Muscle of leg (tissue), 11 donors: ENCODE measurements around the gene VEGFA. TPM values are rescaled to one million over a fixed set of nuclear protein-coding genes. Genes with fewer than 3 reads are reported as not detected.

Experiments used
- DNase-seq: peaks from one replicate; pipeline ENCODE4 v3.0.0; 2013
- H3K27ac ChIP-seq: one replicate; pipeline ENCODE4 v1.5.1; 2013; ENCODE audit warnings: mild to moderate bottlenecking, low read length, control low read depth
- H3K27me3 ChIP-seq: one replicate; pipeline ENCODE4 v1.6.1; 2013; ENCODE audit warnings: low read length; ENCODE audit not compliant: control insufficient read depth, insufficient read depth
- H3K36me3 ChIP-seq: one replicate; pipeline ENCODE4 v1.6.1; 2013; ENCODE audit warnings: low read length; ENCODE audit not compliant: control insufficient read depth, insufficient read depth
- H3K4me1 ChIP-seq: one replicate; pipeline ENCODE4 v1.6.1; 2013; ENCODE audit warnings: low read length; ENCODE audit not compliant: control insufficient read depth, insufficient read depth
- H3K4me3 ChIP-seq: one replicate; pipeline ENCODE4 v1.5.1; 2013; ENCODE audit warnings: low read length, control low read depth
- H3K9me3 ChIP-seq: replicated peaks from 2 replicates; pipeline ENCODE4 v1.6.1; 2013; ENCODE audit warnings: low read depth, low read length; ENCODE audit not compliant: control insufficient read depth
- WGBS: methylation state at CpG from one replicate; pipeline ENCODE4 v1.1.5; 2013; ENCODE audit warnings: missing lambda C conversion rate; ENCODE audit not compliant: insufficient coverage; 5-methylcytosine and 5-hydroxymethylcytosine counted together
- polyA plus RNA-seq, 8 donors: library from polyadenylated mRNA; unstranded; fragments of 120-200 nt; gene quantifications; one replicate each; pipeline versions ENCODE4 v1.2.1 to v1.2.3, GENCODE V29; 2013; ENCODE audit warnings: inconsistent platforms in 1 of 8, low replicate concordance in 1 of 8; ENCODE audit not compliant: insufficient read length in 8 of 8, insufficient read depth in 1 of 8
- total RNA-seq: library from RNA; stranded (reverse); fragments of 120-200 nt; gene quantifications from one replicate; pipeline ENCODE4 v1.2.4, GENCODE V29; 2013

Gene VEGFA
- total and polyA plus RNA-seq, 9 donors: 59.4 to 89.9 (median 70.1) TPM

DNA sequence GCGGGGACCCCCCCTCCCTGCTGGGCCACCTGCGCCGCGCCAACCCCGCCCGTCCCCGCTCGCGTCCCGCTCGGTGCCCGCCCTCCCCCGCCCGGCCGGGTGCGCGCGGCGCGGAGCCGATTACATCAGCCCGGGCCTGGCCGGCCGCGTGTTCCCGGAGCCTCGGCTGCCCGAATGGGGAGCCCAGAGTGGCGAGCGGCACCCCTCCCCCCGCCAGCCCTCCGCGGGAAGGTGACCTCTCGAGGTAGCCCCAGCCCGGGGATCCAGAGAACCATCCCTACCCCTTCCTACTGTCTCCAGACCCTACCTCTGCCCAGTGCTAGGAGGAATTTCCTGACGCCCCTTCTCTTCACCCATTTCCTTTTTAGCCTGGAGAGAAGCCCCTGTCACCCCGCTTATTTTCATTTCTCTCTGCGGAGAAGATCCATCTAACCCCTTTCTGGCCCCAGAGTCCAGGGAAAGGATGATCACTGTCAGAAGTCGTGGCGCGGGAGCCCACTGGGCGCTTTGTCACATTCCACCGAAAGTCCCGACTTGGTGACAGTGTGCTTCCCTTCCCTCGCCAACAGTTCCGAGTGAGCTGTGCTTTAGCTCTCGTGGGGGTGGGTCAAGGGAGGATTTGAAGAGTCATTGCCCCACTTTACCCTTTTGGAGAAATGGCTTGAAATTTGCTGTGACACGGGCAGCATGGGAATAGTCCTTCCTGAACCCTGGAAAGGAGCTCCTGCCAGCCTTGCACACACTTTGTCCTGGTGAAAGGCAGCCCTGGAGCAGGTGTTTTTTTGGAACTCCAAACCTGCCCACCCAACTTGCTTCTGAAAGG lies 2.1 kb downstream of the VEGFA start:
- Histone ChIP-seq H3K27me3 (peaks cover 18% of the 10 kb centered on the region), H3K36me3 (peaks cover 23% of the 10 kb centered on the region), H3K27ac (peak overlapping the region; percentile 98), H3K9me3 (no peaks in the 10 kb centered on the region), H3K4me1 (peaks cover 67% of the 10 kb centered on the region), H3K4me3 (peak overlapping the region; percentile 96)
- DNase-seq: peak; percentile 73
- 0% methylated on average over 38 of the region's 48 CpGs for WGBS

DNA sequence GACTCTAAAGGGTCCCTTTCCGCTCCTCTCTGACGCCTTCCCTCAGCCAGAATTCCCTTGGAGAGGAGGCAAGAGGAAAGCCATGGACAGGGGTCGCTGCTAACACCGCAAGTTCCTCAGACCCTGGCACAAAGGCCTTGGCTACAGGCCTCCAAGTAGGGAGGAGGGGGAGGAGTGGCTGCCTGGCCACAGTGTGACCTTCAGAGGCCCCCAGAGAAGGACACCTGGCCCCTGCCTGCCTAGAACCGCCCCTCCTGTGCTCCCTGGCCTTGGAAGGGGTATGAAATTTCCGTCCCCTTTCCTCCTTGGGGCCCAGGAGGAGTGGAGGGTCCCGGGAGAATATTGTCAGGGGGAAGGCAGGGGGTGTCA lies 2.7 kb downstream of the VEGFA start:
- Histone ChIP-seq H3K4me3 (peak overlapping the region; percentile 96), H3K27ac (peak overlapping the region; percentile 98), H3K4me1 (peaks cover 72% of the 10 kb centered on the region), H3K36me3 (peaks cover 29% of the 10 kb centered on the region), H3K27me3 (peaks cover 18% of the 10 kb centered on the region), H3K9me3 (no peaks in the 10 kb centered on the region)
- WGBS: 15% methylated on average over 3 of the region's 7 CpGs
- DNase-seq: peak; percentile 78

DNA sequence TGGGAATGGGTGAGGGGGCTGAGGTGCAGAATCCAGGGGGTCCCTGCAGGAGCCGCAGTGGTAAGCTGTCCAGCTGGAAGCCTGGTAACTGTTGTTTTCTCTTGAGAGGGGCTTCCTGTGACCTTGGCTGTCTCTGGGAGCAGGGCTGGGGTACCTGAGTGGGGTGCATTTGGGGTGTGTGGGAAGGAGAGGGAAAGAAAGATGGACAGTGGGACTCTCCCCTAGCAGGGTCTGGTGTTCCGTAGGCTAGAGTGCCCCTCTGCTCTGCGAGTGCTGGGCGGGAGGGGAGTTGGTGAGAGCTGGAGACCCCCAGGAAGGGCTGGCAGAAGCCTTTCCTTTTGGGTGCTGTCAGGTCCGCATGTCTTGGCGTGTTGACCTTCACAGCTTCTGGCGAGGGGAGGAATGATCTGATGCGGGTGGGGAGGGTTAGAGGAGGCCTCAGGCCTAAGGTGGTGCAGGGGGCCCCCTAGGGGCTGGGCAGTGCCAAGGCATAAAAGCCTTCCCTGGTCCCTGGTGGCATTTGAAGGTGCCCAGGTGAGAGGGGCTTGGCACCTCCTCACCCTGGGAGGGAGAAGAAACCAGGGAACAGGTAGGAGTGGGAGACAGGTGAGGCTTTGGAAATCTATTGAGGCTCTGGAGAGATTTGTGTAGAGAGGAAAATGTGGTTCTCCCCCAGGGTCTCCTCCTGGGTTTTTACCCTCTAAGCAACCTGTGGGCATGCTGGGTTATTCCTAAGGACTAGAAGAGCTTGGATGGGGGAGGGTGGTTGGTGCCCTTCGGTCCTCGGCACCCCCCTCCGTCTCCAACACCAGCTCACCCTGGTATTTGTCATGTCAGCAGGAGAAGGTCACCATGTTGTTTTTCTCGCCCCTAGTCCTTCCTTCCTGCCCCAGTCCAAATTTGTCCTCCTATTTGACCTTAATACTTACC lies 3.3 kb downstream of the VEGFA start:
- Histone ChIP-seq H3K4me3 (peak overlapping the region; percentile 96), H3K4me1 (peaks cover 67% of the 10 kb centered on the region), H3K27me3 (peaks cover 18% of the 10 kb centered on the region), H3K27ac (peak overlapping the region; percentile 98), H3K36me3 (peaks cover 35% of the 10 kb centered on the region), H3K9me3 (no peaks in the 10 kb centered on the region)
- peak; percentile 57 for DNase-seq
- 34% methylated on average over 8 of the region's 12 CpGs for WGBS

DNA sequence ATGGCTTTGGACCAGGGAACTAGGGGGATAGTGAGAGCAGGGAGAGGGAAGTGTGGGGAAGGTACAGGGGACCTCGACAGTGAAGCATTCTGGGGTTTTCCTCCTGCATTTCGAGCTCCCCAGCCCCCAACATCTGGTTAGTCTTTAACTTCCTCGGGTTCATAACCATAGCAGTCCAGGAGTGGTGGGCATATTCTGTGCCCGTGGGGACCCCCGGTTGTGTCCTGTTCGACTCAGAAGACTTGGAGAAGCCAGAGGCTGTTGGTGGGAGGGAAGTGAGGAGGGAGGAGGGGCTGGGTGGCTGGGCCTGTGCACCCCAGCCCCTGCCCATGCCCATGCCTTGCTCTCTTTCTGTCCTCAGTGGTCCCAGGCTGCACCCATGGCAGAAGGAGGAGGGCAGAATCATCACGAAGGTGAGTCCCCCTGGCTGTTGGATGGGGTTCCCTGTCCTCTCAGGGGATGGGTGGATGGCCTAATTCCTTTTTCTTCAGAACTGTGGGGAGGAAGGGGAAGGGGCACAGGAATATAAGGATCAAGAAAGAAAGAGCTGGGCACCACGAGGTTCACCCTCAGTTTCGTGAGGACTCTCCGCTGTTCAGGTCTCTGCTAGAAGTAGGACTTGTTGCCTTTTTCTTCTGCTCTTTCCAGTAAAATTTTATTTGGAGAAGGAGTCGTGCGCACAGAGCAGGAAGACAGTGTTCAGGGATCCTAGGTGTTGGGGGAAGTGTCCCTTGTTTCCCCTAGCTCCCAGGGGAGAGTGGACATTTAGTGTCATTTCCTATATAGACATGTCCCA lies 4.2 kb downstream of the VEGFA start:
- Histone ChIP-seq H3K9me3 (no peaks in the 10 kb centered on the region), H3K27ac (no peak overlapping the region), H3K27me3 (peaks cover 18% of the 10 kb centered on the region), H3K4me3 (no peak overlapping the region), H3K4me1 (peaks cover 58% of the 10 kb centered on the region), H3K36me3 (peaks cover 44% of the 10 kb centered on the region)
- WGBS: 54% methylated on average over 6 of the region's 12 CpGs
- DNase-seq: no peak

DNA sequence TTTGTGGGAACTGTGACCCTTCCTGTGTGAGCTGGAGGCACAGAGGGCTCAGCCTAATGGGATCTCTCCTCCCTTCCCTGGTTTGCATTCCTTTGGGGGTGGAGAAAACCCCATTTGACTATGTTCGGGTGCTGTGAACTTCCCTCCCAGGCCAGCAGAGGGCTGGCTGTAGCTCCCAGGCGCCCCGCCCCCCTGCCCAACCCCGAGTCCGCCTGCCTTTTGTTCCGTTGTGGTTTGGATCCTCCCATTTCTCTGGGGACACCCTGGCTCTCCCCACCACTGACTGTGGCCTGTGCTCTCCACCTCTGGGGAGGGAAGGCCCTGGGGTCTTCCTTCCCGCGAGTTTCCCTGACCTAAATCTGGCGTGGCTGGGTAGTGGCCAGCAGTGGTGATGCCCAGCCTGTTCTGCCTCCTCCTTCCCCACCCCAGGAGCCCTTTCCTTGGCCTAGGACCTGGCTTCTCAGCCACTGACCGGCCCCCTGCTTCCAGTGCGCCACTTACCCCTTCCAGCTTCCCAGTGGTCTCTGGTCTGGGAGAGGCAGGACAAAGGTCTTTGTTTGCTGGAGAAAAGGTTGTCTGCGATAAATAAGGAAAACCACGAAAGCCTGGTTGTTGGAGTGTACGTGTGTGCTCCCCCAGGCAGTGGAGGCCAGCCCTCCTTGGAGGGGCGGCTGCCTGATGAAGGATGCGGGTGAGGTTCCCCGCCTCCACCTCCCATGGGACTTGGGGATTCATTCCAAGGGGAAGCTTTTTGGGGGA lies 4.9 kb downstream of the VEGFA start:
- Histone ChIP-seq H3K4me3 (peak overlapping the region; percentile 16), H3K27ac (peak overlapping the region; percentile 32), H3K36me3 (peaks cover 52% of the 10 kb centered on the region), H3K4me1 (peaks cover 51% of the 10 kb centered on the region), H3K9me3 (no peaks in the 10 kb centered on the region), H3K27me3 (peaks cover 18% of the 10 kb centered on the region)
- DNase-seq: peak; percentile 76
- 0% methylated on average over 8 of the region's 17 CpGs for WGBS

DNA sequence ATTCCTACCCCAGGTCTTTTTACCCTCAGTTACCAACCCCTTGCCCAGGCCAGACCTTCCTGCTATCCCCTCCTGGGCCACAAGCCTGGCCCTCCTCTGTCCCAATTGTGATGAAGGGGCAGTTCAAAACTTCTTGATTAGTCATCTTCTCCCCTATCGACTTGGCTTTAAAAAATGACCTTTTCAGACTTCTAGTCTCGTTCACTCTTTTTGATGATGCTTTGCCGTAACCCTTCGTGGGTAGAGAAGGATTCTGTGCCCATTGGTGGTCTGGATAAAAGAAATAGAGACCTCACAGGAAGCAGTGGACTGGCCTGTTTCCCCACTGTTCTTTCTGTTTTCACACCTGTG lies 5.5 kb downstream of the VEGFA start:
- Histone ChIP-seq H3K4me3 (no peak overlapping the region), H3K4me1 (peaks cover 51% of the 10 kb centered on the region), H3K27me3 (peaks cover 18% of the 10 kb centered on the region), H3K9me3 (no peaks in the 10 kb centered on the region), H3K27ac (no peak overlapping the region), H3K36me3 (peaks cover 57% of the 10 kb centered on the region)
- DNase-seq: no peak
- no CpG with 5 or more reads among the region's 4 CpGs for WGBS

DNA sequence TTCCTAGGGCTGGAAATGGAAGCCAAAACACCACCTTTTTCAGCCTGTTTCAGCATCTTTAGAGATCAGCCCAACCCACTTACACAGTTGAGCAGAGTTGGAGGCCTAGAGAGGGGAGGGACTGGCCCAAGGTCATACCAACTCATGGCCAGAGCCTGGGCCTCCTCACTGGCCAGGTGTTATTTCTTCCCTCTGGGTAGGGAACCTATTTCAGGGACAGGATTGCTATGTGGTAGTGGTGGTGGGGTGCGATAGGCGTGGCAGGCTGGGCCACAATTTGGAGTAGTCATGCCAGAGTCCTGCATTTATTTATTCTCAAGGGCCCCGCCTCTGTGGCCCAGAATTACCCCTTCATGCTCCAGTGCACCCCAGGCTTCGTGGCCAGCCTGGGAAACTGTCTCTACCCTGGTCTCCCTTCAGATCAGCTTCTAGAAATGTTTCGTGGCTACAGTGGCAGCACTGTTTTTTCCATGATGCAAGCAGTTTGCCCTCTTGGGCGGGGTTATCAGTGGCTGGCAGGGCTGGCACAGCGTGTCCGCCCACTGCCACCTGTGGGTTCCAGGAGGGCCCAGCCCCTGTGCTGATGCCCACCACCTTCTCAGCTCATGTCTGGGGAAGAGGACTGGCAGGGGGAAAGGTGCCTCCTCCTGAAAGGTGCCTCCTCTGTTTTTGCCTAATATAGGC lies 6.2 kb downstream of the VEGFA start:
- Histone ChIP-seq H3K9me3 (no peaks in the 10 kb centered on the region), H3K27ac (no peak overlapping the region), H3K27me3 (peaks cover 18% of the 10 kb centered on the region), H3K4me3 (no peak overlapping the region), H3K4me1 (peaks cover 51% of the 10 kb centered on the region), H3K36me3 (peaks cover 65% of the 10 kb centered on the region)
- DNase-seq: no peak
- 85% methylated on average over 6 of the region's 8 CpGs for WGBS

DNA sequence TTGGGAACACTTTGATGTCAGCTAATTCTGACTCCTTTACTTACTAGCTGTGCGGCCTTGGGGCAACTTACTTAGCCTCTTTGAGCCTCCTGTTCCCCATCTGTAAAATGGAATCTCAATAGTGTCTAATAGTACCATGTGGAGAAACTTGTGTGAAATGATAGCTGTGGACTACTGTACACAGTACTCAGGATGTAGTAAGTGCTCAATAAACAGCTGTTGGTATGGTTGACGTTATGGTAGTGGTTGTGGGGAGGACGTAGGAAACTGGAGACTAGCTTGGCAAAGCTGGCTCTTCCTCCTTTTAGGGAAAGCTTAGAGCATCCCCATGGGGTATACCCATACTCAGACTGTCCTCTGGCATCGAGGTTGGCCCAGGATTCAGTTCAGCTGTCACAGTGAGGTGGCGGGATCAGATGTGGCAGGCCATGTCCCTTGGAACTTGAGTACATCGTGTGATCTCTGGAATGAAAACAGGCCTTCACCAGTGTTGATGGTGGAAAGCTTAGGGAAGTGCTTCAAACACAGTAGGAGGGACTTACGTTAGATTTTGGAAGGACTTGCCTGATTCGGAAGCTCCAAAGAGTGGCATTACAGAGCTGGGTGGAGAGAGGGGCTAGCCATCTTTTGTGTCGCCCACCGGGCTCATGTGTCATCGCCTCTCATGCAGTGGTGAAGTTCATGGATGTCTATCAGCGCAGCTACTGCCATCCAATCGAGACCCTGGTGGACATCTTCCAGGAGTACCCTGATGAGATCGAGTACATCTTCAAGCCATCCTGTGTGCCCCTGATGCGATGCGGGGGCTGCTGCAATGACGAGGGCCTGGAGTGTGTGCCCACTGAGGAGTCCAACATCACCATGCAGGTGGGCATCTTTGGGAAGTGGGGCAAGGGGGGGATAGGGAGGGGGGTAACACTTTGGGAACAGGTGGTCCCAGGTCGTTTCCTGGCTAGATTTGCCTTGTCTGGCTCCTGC lies 7.1 kb downstream of the VEGFA start:
- peaks cover 49% of the 10 kb centered on the region for H3K4me1 ChIP-seq
- DNase-seq: peak; percentile 54
- H3K27me3 ChIP-seq: peaks cover 16% of the 10 kb centered on the region
- WGBS: 84% methylated on average over 16 of the region's 18 CpGs
- H3K27ac ChIP-seq: no peak overlapping the region
- H3K36me3 ChIP-seq: peaks cover 73% of the 10 kb centered on the region
- H3K4me3 ChIP-seq: no peak overlapping the region
- no peaks in the 10 kb centered on the region for H3K9me3 ChIP-seq
